Measurements from ENCODE around the gene BRMS1L. TPM values are rescaled to one million over a fixed set of nuclear protein-coding genes. Genes with fewer than 3 reads are reported as not detected.

BRMS1L gene
- total and polyA plus RNA-seq, 2 donors (not counting 1 experiment from before 2014, with no cell fraction given) = 3.3 to 9.5 TPM

DNA sequence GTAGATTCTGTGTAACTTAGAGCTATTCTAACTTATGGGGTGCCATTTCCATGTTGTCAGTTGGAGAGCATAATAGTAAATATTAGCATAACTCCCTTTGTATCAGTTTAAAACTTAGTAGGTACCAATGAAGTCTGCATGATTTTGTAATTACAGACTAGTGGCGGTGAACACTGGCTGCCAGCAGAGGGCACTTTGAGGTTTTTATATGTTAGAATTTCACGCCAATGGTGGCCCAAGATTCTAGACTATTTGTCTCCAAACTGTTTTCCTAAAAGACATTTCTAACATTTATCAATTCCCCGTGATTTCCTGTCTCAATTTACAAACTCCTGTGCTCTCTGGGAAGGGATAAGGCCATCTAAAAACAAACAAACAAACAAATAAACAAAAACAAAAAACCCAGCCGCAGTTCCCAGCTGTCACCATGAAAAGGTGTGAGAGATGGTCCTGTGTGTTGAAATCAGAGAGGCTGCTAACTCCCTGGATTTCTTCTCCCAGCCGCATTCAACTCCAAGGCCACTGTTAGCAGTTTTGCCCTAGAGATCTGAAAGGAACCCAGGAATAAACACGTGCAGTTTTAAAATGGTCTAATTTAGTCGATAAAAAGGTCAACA is 57.6 kb downstream of the BRMS1L start:
- Histone ChIP-seq H3K36me3 (ENCODE audit: control insufficient read depth, insufficient read depth, low read length) (no peaks in the 10 kb centered on the region), H3K9me3 (ENCODE audit: control insufficient read depth, insufficient read depth, low read depth, low read length) (no peaks in the 10 kb centered on the region), H3K79me2 (ENCODE audit: control insufficient read depth, insufficient read depth, low read length) (no peaks in the 10 kb centered on the region), H3K27ac (ENCODE audit: insufficient read depth, low read length) (no peak overlapping the region), H2AFZ (ENCODE audit: low read length) (no peak overlapping the region), H3K4me1 (ENCODE audit: control insufficient read depth, extremely low read depth, insufficient read depth, low read length) (no peaks in the 10 kb centered on the region), H4K20me1 (ENCODE audit: control insufficient read depth, extremely low read depth, insufficient read depth, low read length) (no peaks in the 10 kb centered on the region), H3K27me3 (ENCODE audit: control insufficient read depth, insufficient read depth, low read length) (no peaks in the 10 kb centered on the region), H3K4me3 (replicated peaks in 1 of 4; ENCODE audit: control extremely low read depth in 1 of 4, insufficient read depth in 1 of 4, low read depth in 3 of 4, low read length in 4 of 4) (no peak overlapping the region), H3K4me2 (ENCODE audit: extremely low read depth, insufficient read depth, low read length) (no peak overlapping the region), H3K9ac (ENCODE audit: insufficient read depth, low read length) (no peak overlapping the region)
- DNase-seq (ENCODE audit: low read depth in 2 of 2) = peak; percentile 19 to 41
- TF ChIP-seq, protein P1, sequence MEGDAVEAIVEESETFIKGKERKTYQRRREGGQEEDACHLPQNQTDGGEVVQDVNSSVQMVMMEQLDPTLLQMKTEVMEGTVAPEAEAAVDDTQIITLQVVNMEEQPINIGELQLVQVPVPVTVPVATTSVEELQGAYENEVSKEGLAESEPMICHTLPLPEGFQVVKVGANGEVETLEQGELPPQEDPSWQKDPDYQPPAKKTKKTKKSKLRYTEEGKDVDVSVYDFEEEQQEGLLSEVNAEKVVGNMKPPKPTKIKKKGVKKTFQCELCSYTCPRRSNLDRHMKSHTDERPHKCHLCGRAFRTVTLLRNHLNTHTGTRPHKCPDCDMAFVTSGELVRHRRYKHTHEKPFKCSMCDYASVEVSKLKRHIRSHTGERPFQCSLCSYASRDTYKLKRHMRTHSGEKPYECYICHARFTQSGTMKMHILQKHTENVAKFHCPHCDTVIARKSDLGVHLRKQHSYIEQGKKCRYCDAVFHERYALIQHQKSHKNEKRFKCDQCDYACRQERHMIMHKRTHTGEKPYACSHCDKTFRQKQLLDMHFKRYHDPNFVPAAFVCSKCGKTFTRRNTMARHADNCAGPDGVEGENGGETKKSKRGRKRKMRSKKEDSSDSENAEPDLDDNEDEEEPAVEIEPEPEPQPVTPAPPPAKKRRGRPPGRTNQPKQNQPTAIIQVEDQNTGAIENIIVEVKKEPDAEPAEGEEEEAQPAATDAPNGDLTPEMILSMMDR (conservative IDR thresholded peaks at IDR 0.05 in 1 of 2, IDR thresholded peaks at IDR 0.05 in 1 of 2; ENCODE audit: low read depth in 1 of 2, low read length in 2 of 2) = peak; percentile 61 to 81
- TF ChIP-seq EZH2 (IDR thresholded peaks at IDR 0.05; ENCODE audit: low read length, missing control alignments) = no peak

- H3K4me1 ChIP-seq (ENCODE audit: control insufficient read depth, extremely low read depth, insufficient read depth, low read length) = no peaks in the 10 kb centered on the region
- no peak overlapping the region for H3K9ac ChIP-seq (ENCODE audit: insufficient read depth, low read length)
- no peak overlapping the region for H3K4me2 ChIP-seq (ENCODE audit: extremely low read depth, insufficient read depth, low read length)
- H3K27me3 ChIP-seq (ENCODE audit: control insufficient read depth, insufficient read depth, low read length) = no peaks in the 10 kb centered on the region
- TF ChIP-seq, protein P1 (conservative IDR thresholded peaks at IDR 0.05 in 1 of 2, IDR thresholded peaks at IDR 0.05 in 1 of 2; ENCODE audit: low read depth in 1 of 2, low read length in 2 of 2) = no peak
- TF ChIP-seq EZH2 (IDR thresholded peaks at IDR 0.05; ENCODE audit: low read length, missing control alignments) = no peak
- H3K36me3 ChIP-seq (ENCODE audit: control insufficient read depth, insufficient read depth, low read length) = no peaks in the 10 kb centered on the region
- no peaks in the 10 kb centered on the region for H3K9me3 ChIP-seq (ENCODE audit: control insufficient read depth, insufficient read depth, low read depth, low read length)
- DNase-seq (ENCODE audit: low read depth in 2 of 2) = no peak
- H3K79me2 ChIP-seq (ENCODE audit: control insufficient read depth, insufficient read depth, low read length) = no peaks in the 10 kb centered on the region
- H3K27ac ChIP-seq (ENCODE audit: insufficient read depth, low read length) = no peak overlapping the region
- no peaks in the 10 kb centered on the region for H4K20me1 ChIP-seq (ENCODE audit: control insufficient read depth, extremely low read depth, insufficient read depth, low read length)
- H3K4me3 ChIP-seq (replicated peaks in 1 of 4; ENCODE audit: control extremely low read depth in 1 of 4, insufficient read depth in 1 of 4, low read depth in 3 of 4, low read length in 4 of 4) = no peak overlapping the region
- H2AFZ ChIP-seq (ENCODE audit: low read length) = no peak overlapping the region
Measured at GRCh38 chr14:35890308-35890707, 64.2 kb downstream of the BRMS1L start.

- Histone ChIP-seq H3K36me3 (ENCODE audit: control insufficient read depth, insufficient read depth, low read length) (no peaks in the 10 kb centered on the region), H2AFZ (ENCODE audit: low read length) (no peak overlapping the region), H3K9me3 (ENCODE audit: control insufficient read depth, insufficient read depth, low read depth, low read length) (no peaks in the 10 kb centered on the region), H3K4me2 (ENCODE audit: extremely low read depth, insufficient read depth, low read length) (no peak overlapping the region), H4K20me1 (ENCODE audit: control insufficient read depth, extremely low read depth, insufficient read depth, low read length) (no peaks in the 10 kb centered on the region), H3K9ac (ENCODE audit: insufficient read depth, low read length) (no peak overlapping the region), H3K27ac (ENCODE audit: insufficient read depth, low read length) (no peak overlapping the region), H3K4me1 (ENCODE audit: control insufficient read depth, extremely low read depth, insufficient read depth, low read length) (no peaks in the 10 kb centered on the region), H3K4me3 (replicated peaks in 1 of 4; ENCODE audit: control extremely low read depth in 1 of 4, insufficient read depth in 1 of 4, low read depth in 3 of 4, low read length in 4 of 4) (no peak overlapping the region), H3K27me3 (ENCODE audit: control insufficient read depth, insufficient read depth, low read length) (no peaks in the 10 kb centered on the region), H3K79me2 (ENCODE audit: control insufficient read depth, insufficient read depth, low read length) (no peaks in the 10 kb centered on the region)
- no peak for TF ChIP-seq EZH2 (IDR thresholded peaks at IDR 0.05; ENCODE audit: low read length, missing control alignments)
- TF ChIP-seq, protein P1 (conservative IDR thresholded peaks at IDR 0.05 in 1 of 2, IDR thresholded peaks at IDR 0.05 in 1 of 2; ENCODE audit: low read depth in 1 of 2, low read length in 2 of 2) = no peak
- DNase-seq (ENCODE audit: low read depth in 2 of 2) = no peak
Measured at GRCh38 chr14:35895256-35895655, 69.1 kb downstream of the BRMS1L start.
